Breast epithelium (tissue), 4 donors: ENCODE measurements around the gene CYP2U1. TPM values are rescaled to one million over a fixed set of nuclear protein-coding genes. Genes with fewer than 3 reads are reported as not detected.
A peak's percentile ranks its signal among the peaks of the same experiment; 100 is the strongest.

Source experiments
- DNase-seq, 2 donors: peaks; one replicate each; pipeline ENCODE4 v3.0.0-alpha.2; 2019; ENCODE audit warnings: low spot score in 2 of 2
- H3K27ac ChIP-seq, 2 donors: fragments of 200-600 bp; sonication (generic) in 1 of 2; one replicate each; pipeline ENCODE4 v1.5.1; 2016 to 2019; ENCODE audit warnings: mild to moderate bottlenecking in 1 of 2
- H3K27me3 ChIP-seq, 2 donors: fragments of 200-600 bp; sonication (generic) in 1 of 2; one replicate each; pipeline versions ENCODE4 v1.5.1 to v1.6.0; 2017 to 2019; ENCODE audit warnings: control low read depth in 1 of 2, mild to moderate bottlenecking in 1 of 2
- H3K36me3 ChIP-seq: fragments of 200-600 bp; one replicate; pipeline ENCODE4 v1.5.1; 2019
- H3K4me1 ChIP-seq, 2 donors: fragments of 200-600 bp; sonication (generic); one replicate each; pipeline ENCODE4 v1.5.1; 2016 to 2019; ENCODE audit warnings: control low read depth in 1 of 2
- H3K4me3 ChIP-seq, 3 donors: fragments of 200-600 bp; sonication (generic); 1 replicate in 2 of 3; 2 replicates in 1 of 3; pipeline ENCODE4 v1.5.1; 2016 to 2019; ENCODE audit warnings: mild to moderate bottlenecking in 3 of 3, moderate library complexity in 2 of 3
- H3K9me3 ChIP-seq, 2 donors: fragments of 200-600 bp; sonication (generic) in 1 of 2; one replicate each; pipeline ENCODE4 v1.5.1; 2016 to 2019; ENCODE audit warnings: control low read depth in 1 of 2
- CTCF ChIP-seq, 3 donors: fragments of 450-650 bp; IDR thresholded peaks; one replicate each; pipeline ENCODE4 v1.5.1; 2016 to 2017; ENCODE audit warnings: antibody characterized with exemption in 3 of 3, mild to moderate bottlenecking in 3 of 3, moderate library complexity in 3 of 3
- POLR2A ChIP-seq: fragments of 450-650 bp; IDR thresholded peaks from one replicate; pipeline ENCODE4 v1.6.1; 2016; ENCODE audit warnings: antibody characterized with exemption, mild to moderate bottlenecking, moderate library complexity
- POLR2AphosphoS5 ChIP-seq, 3 donors: sonication (generic); formaldehyde crosslinking; IDR thresholded peaks; one replicate each; pipeline ENCODE4 v1.6.1; 2017; ENCODE audit warnings: antibody characterized with exemption in 3 of 3
- intact Hi-C: fragments of 100-400 bp; cut with DNase I; formaldehyde crosslinking; loops from one replicate; pipeline ENCODE4 v1.15.1; 2023; ENCODE audit warnings: low total_unique reads
- total RNA-seq, 3 donors: library from RNA; depleted of rRNA; stranded (reverse); fragments of >200 nt; gene quantifications; one replicate each; pipeline ENCODE4 v1.1.0, GENCODE V29; 2016

The CYP2U1 gene
- total RNA-seq, 3 donors from 2014 or later, result 10.2 to 19.5 (median 12.6) TPM

DNA sequence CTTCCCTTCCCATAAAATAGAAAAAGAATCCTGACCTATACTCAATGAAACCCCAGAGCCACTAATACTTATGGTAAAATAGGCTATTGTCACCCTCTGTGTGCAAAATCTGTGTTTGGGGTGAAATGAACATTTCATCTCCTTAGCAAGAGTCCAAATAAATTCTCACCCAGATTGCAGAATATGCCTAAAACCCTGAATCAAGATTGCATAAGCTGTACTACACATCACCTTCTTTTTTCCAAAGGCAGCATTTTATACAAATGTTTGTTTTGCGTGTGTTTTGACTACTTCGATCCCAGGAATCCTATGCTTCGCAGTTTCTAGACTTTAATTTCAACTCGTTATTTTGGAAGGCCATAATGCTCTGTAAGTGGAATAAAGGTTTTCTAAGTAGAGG is 46.1 kb downstream of the CYP2U1 start:
- intact Hi-C loops, result no loop called here
- Histone ChIP-seq H3K27ac (no peak overlapping the region), H3K36me3 (no peaks in the 10 kb centered on the region), H3K9me3 (no peaks in the 10 kb centered on the region), H3K27me3 (no peaks in the 10 kb centered on the region), H3K4me3 (no peak overlapping the region), H3K4me1 (no peaks in the 10 kb centered on the region)
- TF ChIP-seq POLR2AphosphoS5 (IDR thresholded peaks at IDR 0.05) (no peak), POLR2A (no peak), CTCF (IDR thresholded peaks at IDR 0.05) (no peak)
- DNase-seq, result no peak

- no peak overlapping the region for H3K27ac ChIP-seq
- H3K4me3 ChIP-seq, result no peak overlapping the region
- H3K4me1 ChIP-seq, result no peaks in the 10 kb centered on the region
- intact Hi-C loops, result no loop called here
- DNase-seq, result no peak
- TF ChIP-seq POLR2AphosphoS5 (IDR thresholded peaks at IDR 0.05), result no peak
- H3K27me3 ChIP-seq, result no peaks in the 10 kb centered on the region
- H3K36me3 ChIP-seq, result no peaks in the 10 kb centered on the region
- H3K9me3 ChIP-seq, result no peaks in the 10 kb centered on the region
Observed at GRCh38 chr4:107977966-107978705, 46.8 kb downstream of the CYP2U1 start.

DNA sequence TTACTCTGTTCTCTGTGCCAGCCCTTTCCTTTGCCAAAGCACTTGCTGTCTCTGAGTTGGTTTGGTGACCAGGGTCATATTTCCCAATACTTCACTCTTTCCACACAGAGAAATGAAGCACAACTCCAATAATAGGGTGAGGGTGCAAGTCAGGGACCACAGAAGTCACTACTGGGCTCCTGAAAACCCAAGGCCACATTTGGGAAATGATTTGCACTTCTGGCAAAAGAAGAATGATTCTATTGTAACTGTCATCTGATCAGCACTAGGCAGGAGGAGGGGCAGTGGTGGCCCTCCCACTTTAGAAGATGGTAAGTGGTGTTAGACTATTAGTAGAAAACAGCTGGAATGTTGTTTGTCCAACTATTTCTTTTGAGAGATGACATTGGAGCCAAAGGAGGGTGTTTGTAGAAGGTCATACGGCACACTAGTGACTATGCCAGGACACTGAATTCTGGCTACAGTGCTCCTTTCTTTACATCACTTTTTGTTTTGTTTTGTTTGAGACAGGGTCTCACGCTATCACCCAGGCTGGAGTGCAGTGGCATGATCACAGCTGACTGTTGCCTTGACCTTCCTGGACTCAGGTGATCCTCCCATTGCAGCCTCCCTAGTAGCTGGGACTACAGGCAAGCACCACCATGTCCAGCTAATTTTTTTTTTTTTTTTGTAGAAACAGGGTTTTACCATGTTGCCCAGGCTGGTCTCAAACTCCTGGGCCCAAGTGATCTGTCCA is 47.5 kb downstream of the CYP2U1 start:
- no peak for DNase-seq
- Histone ChIP-seq H3K27ac (no peak overlapping the region), H3K4me3 (no peak overlapping the region), H3K27me3 (no peaks in the 10 kb centered on the region), H3K9me3 (no peaks in the 10 kb centered on the region), H3K4me1 (no peaks in the 10 kb centered on the region), H3K36me3 (no peaks in the 10 kb centered on the region)
- TF ChIP-seq POLR2A, result no peak
- TF ChIP-seq POLR2AphosphoS5 (IDR thresholded peaks at IDR 0.05), result no peak
- no peak for TF ChIP-seq CTCF (IDR thresholded peaks at IDR 0.05)
- intact Hi-C loops, result no loop called here

- no peaks in the 10 kb centered on the region for H3K4me1 ChIP-seq
- H3K27ac ChIP-seq, result peak overlapping the region; percentile 92 to 94
- no peaks in the 10 kb centered on the region for H3K27me3 ChIP-seq
- peak in 1 of 2 donors; percentile 59 for DNase-seq
- TF ChIP-seq POLR2AphosphoS5 (IDR thresholded peaks at IDR 0.05), result peak in 1 of 3 donors; percentile 52
- no peak for TF ChIP-seq CTCF (IDR thresholded peaks at IDR 0.05)
- no peaks in the 10 kb centered on the region for H3K36me3 ChIP-seq
- peak overlapping the region in 2 of 3 donors; percentile 90 to 94 for H3K4me3 ChIP-seq
- no peaks in the 10 kb centered on the region for H3K9me3 ChIP-seq
- intact Hi-C loops, result no loop called here
Observed at GRCh38 chr4:107987916-107988762, 56.8 kb downstream of the CYP2U1 start.

- Histone ChIP-seq H3K36me3 (no peaks in the 10 kb centered on the region), H3K4me1 (no peaks in the 10 kb centered on the region), H3K27ac (peak overlapping the region; percentile 92 to 94), H3K4me3 (peak overlapping the region in 2 of 3 donors; percentile 90 to 94), H3K27me3 (no peaks in the 10 kb centered on the region), H3K9me3 (no peaks in the 10 kb centered on the region)
- TF ChIP-seq POLR2AphosphoS5 (IDR thresholded peaks at IDR 0.05) (no peak), CTCF (IDR thresholded peaks at IDR 0.05) (no peak), POLR2A (no peak)
- DNase-seq, result no peak
- intact Hi-C loops, result no loop called here
Observed at GRCh38 chr4:107988763-107989035, 57.4 kb downstream of the CYP2U1 start.
